Sigmoid colon (tissue), 4 donors: ENCODE results near the gene DUSP28.
A peak's percentile ranks its signal among the peaks of the same experiment; 100 is the strongest.

Experiments used
- CTCF ChIP-seq, 4 experiments: fragments of 450-650 bp in 3 of 4; fragments of 200-600 bp in 1 of 4; IDR thresholded peaks; one replicate each; pipeline ENCODE4 v1.5.1; 2016 to 2019; ENCODE audit warnings: antibody characterized with exemption in 4 of 4, mild to moderate bottlenecking in 3 of 4, moderate library complexity in 2 of 4
- EP300 ChIP-seq, 4 donors: sonication (generic); formaldehyde crosslinking; IDR thresholded peaks; one replicate each; pipeline ENCODE4 v1.6.1; 2017; ENCODE audit warnings: antibody characterized with exemption in 4 of 4
- POLR2A ChIP-seq, 2 donors: fragments of 450-650 bp; IDR thresholded peaks; one replicate each; pipeline ENCODE4 v1.6.1; 2016; ENCODE audit warnings: antibody characterized with exemption in 2 of 2, mild to moderate bottlenecking in 2 of 2, moderate library complexity in 2 of 2
- POLR2AphosphoS5 ChIP-seq, 4 donors: sonication (generic); formaldehyde crosslinking; IDR thresholded peaks; one replicate each; pipeline ENCODE4 v1.6.1; 2017; ENCODE audit warnings: antibody characterized with exemption in 4 of 4

- TF ChIP-seq CTCF (IDR thresholded peaks at IDR 0.05) (peak in 2 of 4 experiments; percentile 33 to 53), EP300 (IDR thresholded peaks at IDR 0.05) (no peak), POLR2A (IDR thresholded peaks at IDR 0.05) (peak; percentile 6 to 86), POLR2AphosphoS5 (IDR thresholded peaks at IDR 0.05) (peak; percentile 82 to 92 (median 88))
Measured at GRCh38 chr2:240560480-240561324, 545 bp downstream of the DUSP28 start.
